ENCODE results near the gene HBM. TPM values are rescaled to one million over a fixed set of nuclear protein-coding genes. Genes with fewer than 3 reads are reported as not detected.

The HBM gene
- total RNA-seq, 1 experiment from 2014 or later = not detected

GRCh38 chr16:140175-140857 lies 25.5 kb upstream of the HBM start:
- peak; percentile 38 for DNase-seq

DNA sequence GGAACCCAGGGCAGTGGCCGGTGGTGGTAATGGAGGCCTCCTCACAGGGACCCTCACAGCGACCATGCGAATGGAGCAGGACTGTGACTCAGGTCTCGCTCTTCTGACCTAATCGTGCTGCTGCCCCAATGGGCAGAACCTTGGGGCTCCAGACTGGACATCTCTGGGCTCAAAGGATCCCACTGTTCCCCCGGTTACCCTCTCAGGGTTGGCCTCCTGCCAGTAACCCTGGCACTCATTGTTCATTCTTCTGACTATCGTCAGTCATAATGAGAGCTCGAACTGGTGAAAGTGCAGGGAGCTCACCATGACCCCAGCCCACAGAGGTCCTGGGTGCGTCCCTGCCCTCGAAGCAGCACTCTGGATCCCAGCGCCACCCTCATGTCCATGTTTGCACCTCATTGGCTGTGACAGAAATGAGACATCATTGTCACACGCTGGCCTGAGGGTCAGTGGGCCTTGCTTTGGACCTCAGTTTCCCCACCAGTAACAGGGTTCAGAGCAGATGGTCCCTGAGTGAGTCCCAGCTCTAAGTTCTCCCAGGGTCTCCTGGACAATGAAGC lies 23.3 kb upstream of the HBM start:
- no peak overlapping the region for H3K9ac ChIP-seq (ENCODE audit: low read length)
- no peak overlapping the region for H3K27ac ChIP-seq (ENCODE audit: low read length)
- H3K36me3 ChIP-seq (ENCODE audit: insufficient read depth, low read length) = no peaks in the 10 kb centered on the region
- no peak overlapping the region for H3K4me2 ChIP-seq (ENCODE audit: low read depth, low read length, poor library complexity, severe bottlenecking)
- no peak overlapping the region for H2AFZ ChIP-seq (ENCODE audit: low read length)
- peaks cover 7% of the 10 kb centered on the region for H3K4me1 ChIP-seq (ENCODE audit: low read length)
- H3K9me3 ChIP-seq (ENCODE audit: low read length) = no peaks in the 10 kb centered on the region
- H3K27me3 ChIP-seq (ENCODE audit: low read length) = no peaks in the 10 kb centered on the region
- H3K9me2 ChIP-seq (replicated peaks; ENCODE audit: insufficient read depth, low read length) = no peaks in the 10 kb centered on the region
- no peak overlapping the region for H3K4me3 ChIP-seq (ENCODE audit: low read length)
- H3K79me2 ChIP-seq (ENCODE audit: low read length) = peaks cover 7% of the 10 kb centered on the region
- DNase-seq = no peak
- H4K20me1 ChIP-seq (ENCODE audit: insufficient read depth, low read depth, low read length) = no peaks in the 10 kb centered on the region

More at GRCh38 chr16:140175-140857, 25.5 kb upstream of the HBM start:
- Histone ChIP-seq H3K27ac (ENCODE audit: low read length) (no peak overlapping the region), H3K4me1 (ENCODE audit: low read length) (peaks cover 16% of the 10 kb centered on the region), H3K9ac (ENCODE audit: low read length) (no peak overlapping the region), H3K9me3 (ENCODE audit: low read length) (no peaks in the 10 kb centered on the region), H4K20me1 (ENCODE audit: insufficient read depth, low read depth, low read length) (no peaks in the 10 kb centered on the region), H2AFZ (ENCODE audit: low read length) (no peak overlapping the region), H3K4me3 (ENCODE audit: low read length) (no peak overlapping the region), H3K79me2 (ENCODE audit: low read length) (peaks cover 28% of the 10 kb centered on the region), H3K9me2 (replicated peaks; ENCODE audit: insufficient read depth, low read length) (no peaks in the 10 kb centered on the region), H3K27me3 (ENCODE audit: low read length) (no peaks in the 10 kb centered on the region), H3K4me2 (ENCODE audit: low read depth, low read length, poor library complexity, severe bottlenecking) (no peak overlapping the region), H3K36me3 (ENCODE audit: insufficient read depth, low read length) (no peaks in the 10 kb centered on the region)

GRCh38 chr16:143047-143446 lies 22.7 kb upstream of the HBM start:
- Histone ChIP-seq H3K27me3 (ENCODE audit: low read length) (no peaks in the 10 kb centered on the region), H3K4me3 (ENCODE audit: low read length) (no peak overlapping the region), H3K4me2 (ENCODE audit: low read depth, low read length, poor library complexity, severe bottlenecking) (no peak overlapping the region), H4K20me1 (ENCODE audit: insufficient read depth, low read depth, low read length) (no peaks in the 10 kb centered on the region), H3K9ac (ENCODE audit: low read length) (no peak overlapping the region), H3K9me3 (ENCODE audit: low read length) (no peaks in the 10 kb centered on the region), H3K9me2 (replicated peaks; ENCODE audit: insufficient read depth, low read length) (no peaks in the 10 kb centered on the region), H3K4me1 (ENCODE audit: low read length) (peaks cover 5% of the 10 kb centered on the region; the same call in 1 of the 2 replicates), H3K36me3 (ENCODE audit: insufficient read depth, low read length) (no peaks in the 10 kb centered on the region), H3K27ac (ENCODE audit: low read length) (no peak overlapping the region), H3K79me2 (ENCODE audit: low read length) (peaks cover 1% of the 10 kb centered on the region), H2AFZ (ENCODE audit: low read length) (no peak overlapping the region)
- no peak for DNase-seq

- H3K36me3 ChIP-seq (ENCODE audit: insufficient read depth, low read length) = no peaks in the 10 kb centered on the region
- H3K4me3 ChIP-seq (ENCODE audit: low read length) = no peak overlapping the region
- H3K4me1 ChIP-seq (ENCODE audit: low read length) = peaks cover 5% of the 10 kb centered on the region; the same call in 1 of the 2 replicates
- H3K27me3 ChIP-seq (ENCODE audit: low read length) = no peaks in the 10 kb centered on the region
- H3K4me2 ChIP-seq (ENCODE audit: low read depth, low read length, poor library complexity, severe bottlenecking) = no peak overlapping the region
- no peaks in the 10 kb centered on the region for H4K20me1 ChIP-seq (ENCODE audit: insufficient read depth, low read depth, low read length)
- H2AFZ ChIP-seq (ENCODE audit: low read length) = no peak overlapping the region
- H3K27ac ChIP-seq (ENCODE audit: low read length) = no peak overlapping the region
- no peaks in the 10 kb centered on the region for H3K9me2 ChIP-seq (replicated peaks; ENCODE audit: insufficient read depth, low read length)
- H3K9me3 ChIP-seq (ENCODE audit: low read length) = no peaks in the 10 kb centered on the region
- no peaks in the 10 kb centered on the region for H3K79me2 ChIP-seq (ENCODE audit: low read length)
- H3K9ac ChIP-seq (ENCODE audit: low read length) = no peak overlapping the region
- DNase-seq = no peak
Observed at GRCh38 chr16:143456-143855, 22.3 kb upstream of the HBM start.

- H3K79me2 ChIP-seq (ENCODE audit: low read length) = no peaks in the 10 kb centered on the region
- H3K4me1 ChIP-seq (ENCODE audit: low read length) = no peaks in the 10 kb centered on the region
- no peak overlapping the region for H3K4me2 ChIP-seq (ENCODE audit: low read depth, low read length, poor library complexity, severe bottlenecking)
- no peak overlapping the region for H3K27ac ChIP-seq (ENCODE audit: low read length)
- H3K27me3 ChIP-seq (ENCODE audit: low read length) = no peaks in the 10 kb centered on the region
- no peak for DNase-seq
- no peaks in the 10 kb centered on the region for H3K36me3 ChIP-seq (ENCODE audit: insufficient read depth, low read length)
- H4K20me1 ChIP-seq (ENCODE audit: insufficient read depth, low read depth, low read length) = no peaks in the 10 kb centered on the region
- no peak overlapping the region for H2AFZ ChIP-seq (ENCODE audit: low read length)
- no peak overlapping the region for H3K9ac ChIP-seq (ENCODE audit: low read length)
- H3K9me2 ChIP-seq (replicated peaks; ENCODE audit: insufficient read depth, low read length) = no peaks in the 10 kb centered on the region
- H3K9me3 ChIP-seq (ENCODE audit: low read length) = no peaks in the 10 kb centered on the region
- H3K4me3 ChIP-seq (ENCODE audit: low read length) = no peak overlapping the region
Observed at GRCh38 chr16:144797-145252, 21.0 kb upstream of the HBM start.

DNA sequence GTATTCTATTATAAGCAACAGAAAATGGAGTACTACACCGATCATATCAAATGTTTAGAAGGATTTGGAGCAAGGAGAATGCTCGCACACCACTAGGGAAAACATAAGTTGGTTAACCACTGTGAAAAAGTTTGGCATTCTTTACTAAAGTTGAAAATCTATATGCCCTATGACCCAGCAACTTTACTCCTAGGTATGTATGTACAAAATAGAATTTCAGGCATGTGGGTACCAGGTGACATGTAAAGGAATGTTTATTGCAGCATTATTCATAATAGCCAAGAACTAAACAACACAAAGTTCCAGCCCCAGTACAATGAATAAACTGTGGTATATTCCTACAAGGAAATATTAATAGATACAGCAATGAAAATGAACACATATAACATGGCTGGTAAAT lies 19.1 kb upstream of the HBM start:
- Histone ChIP-seq H2AFZ (ENCODE audit: low read length) (no peak overlapping the region), H3K4me3 (ENCODE audit: low read length) (no peak overlapping the region), H3K79me2 (ENCODE audit: low read length) (no peaks in the 10 kb centered on the region), H3K9me2 (replicated peaks; ENCODE audit: insufficient read depth, low read length) (no peaks in the 10 kb centered on the region), H3K27ac (ENCODE audit: low read length) (no peak overlapping the region), H3K36me3 (ENCODE audit: insufficient read depth, low read length) (no peaks in the 10 kb centered on the region), H3K9me3 (ENCODE audit: low read length) (no peaks in the 10 kb centered on the region), H3K9ac (ENCODE audit: low read length) (no peak overlapping the region), H4K20me1 (ENCODE audit: insufficient read depth, low read depth, low read length) (no peaks in the 10 kb centered on the region), H3K4me2 (ENCODE audit: low read depth, low read length, poor library complexity, severe bottlenecking) (no peak overlapping the region), H3K4me1 (ENCODE audit: low read length) (no peaks in the 10 kb centered on the region), H3K27me3 (ENCODE audit: low read length) (no peaks in the 10 kb centered on the region)
- no peak for DNase-seq

- DNase-seq = no peak
- Histone ChIP-seq H3K9me2 (replicated peaks; ENCODE audit: insufficient read depth, low read length) (no peaks in the 10 kb centered on the region), H3K9me3 (ENCODE audit: low read length) (no peaks in the 10 kb centered on the region), H3K4me2 (ENCODE audit: low read depth, low read length, poor library complexity, severe bottlenecking) (no peak overlapping the region), H3K9ac (ENCODE audit: low read length) (no peak overlapping the region), H3K79me2 (ENCODE audit: low read length) (no peaks in the 10 kb centered on the region), H3K4me1 (ENCODE audit: low read length) (no peaks in the 10 kb centered on the region), H2AFZ (ENCODE audit: low read length) (no peak overlapping the region), H3K27ac (ENCODE audit: low read length) (no peak overlapping the region), H4K20me1 (ENCODE audit: insufficient read depth, low read depth, low read length) (no peaks in the 10 kb centered on the region), H3K27me3 (ENCODE audit: low read length) (no peaks in the 10 kb centered on the region), H3K36me3 (ENCODE audit: insufficient read depth, low read length) (no peaks in the 10 kb centered on the region), H3K4me3 (ENCODE audit: low read length) (no peak overlapping the region)
Observed at GRCh38 chr16:149024-149660, 16.6 kb upstream of the HBM start.
